Raji (cell line): ENCODE data around the gene PRCD.

Experiments
- POLR2A ChIP-seq: IDR thresholded peaks from 2 replicates; pipeline ENCODE4 v1.6.1; 2011; ENCODE audit warnings: low read depth, low read length, control low read depth; ENCODE audit not compliant: insufficient read depth

Gene PRCD, protein sequence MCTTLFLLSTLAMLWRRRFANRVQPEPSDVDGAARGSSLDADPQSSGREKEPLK

DNA sequence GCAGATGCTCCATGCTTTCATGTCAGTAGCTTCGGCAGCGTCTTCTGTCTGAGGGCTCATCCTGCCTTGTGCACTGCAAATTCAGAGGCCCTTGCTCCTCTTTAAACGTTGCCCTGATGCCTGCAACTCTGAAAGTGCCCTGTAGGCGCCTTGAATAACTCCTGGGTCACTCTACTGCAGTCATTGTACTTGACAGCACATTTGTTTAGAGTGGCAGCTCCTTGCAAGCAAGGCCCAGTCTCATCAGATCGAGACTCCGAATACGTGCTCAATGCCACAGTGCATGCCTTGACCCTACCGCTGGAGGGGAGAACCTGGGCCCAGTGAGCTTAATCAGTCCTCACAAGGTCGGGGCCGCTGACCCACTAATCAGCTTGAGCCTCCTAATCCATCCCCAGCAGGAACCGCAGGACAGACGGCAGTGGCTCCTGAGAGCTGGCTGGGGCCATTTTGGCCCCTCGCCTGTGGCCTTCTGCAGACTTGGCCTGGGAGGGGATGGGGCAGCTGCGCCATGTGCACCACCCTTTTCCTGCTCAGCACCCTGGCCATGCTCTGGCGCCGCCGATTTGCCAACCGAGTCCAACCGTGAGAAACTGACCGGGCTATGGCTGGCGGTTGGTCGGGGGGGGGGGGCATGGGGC, at the start of gene PRCD:
Gene PRCD (plus strand): TSS at position 414 of the 641 bp plus-strand sequence. CDS start 98 bp downstream, at position 512.
- TF ChIP-seq POLR2A = no peak

DNA sequence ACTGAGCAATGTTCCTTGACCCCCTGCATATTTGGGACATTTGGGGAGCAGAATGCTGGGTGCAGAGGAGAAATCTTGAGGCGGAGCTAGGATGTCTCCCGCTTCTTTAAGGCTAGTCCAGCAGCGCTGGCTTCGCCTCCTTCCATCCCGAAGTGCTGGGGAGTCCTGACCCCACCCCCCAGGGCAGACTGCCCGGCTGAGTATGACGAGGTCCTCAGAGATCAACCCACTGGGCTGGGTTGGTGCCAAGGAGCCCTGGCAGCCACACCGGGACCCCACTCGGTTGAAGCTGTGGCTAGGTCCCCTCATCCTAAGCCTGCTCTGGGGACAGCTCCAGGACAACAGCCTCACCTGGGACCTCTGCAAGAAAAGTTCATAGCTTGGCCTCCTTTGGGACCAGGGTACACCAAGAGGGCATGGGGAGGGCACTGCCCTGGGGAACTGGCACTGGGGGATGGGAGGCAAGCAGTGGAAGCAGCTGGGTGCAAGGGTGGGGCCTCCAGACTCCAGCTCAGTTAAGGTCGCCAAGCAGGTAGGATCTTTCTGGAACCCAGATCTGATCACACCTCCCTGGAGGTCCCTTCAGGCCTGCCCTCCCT, 49.6 kb upstream of the PRCD start:
- TF ChIP-seq POLR2A = peak; percentile 40; the same call in 1 of the 2 replicates

DNA sequence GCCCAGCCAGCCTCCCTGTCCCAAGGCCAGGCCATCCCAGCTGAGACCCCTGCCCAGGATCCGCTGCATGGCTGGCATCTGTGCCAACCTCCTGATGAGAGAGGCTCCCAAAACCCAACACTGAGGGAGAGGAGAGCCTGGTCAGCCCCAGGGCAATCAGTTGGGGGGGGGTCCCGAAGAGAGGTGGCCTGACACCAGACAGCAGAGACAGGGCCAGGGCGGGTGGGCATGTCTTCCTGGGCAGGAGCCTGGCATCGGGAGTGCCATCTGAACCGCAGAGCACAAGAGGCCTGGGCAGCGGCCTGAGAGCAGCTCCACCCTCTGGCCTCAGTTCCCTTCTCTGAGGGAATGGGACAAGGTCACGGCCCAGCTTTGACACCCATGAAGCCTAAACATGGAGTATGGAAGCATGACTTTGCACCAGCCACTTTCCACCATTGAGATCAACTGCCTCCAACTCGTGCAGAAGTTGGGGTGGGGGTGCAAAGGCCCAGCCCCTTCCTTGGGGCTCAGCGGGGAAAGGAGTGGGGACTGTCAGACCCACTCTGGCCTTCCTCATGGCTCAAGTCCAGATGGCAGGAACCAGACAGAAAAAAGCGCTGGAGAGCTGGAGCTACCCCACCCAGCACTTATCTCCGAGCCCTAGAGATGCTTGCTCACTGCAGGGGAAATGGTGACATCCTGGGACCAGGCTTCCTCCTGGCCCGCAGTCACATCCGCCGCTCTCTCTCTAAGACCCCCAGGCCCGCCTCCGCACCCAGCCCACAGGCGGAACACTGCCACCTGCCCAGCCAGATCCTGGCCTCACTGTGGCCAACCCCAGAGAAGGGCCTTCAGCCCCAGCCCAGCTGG, 48.3 kb upstream of the PRCD start:
- no peak for TF ChIP-seq POLR2A

DNA sequence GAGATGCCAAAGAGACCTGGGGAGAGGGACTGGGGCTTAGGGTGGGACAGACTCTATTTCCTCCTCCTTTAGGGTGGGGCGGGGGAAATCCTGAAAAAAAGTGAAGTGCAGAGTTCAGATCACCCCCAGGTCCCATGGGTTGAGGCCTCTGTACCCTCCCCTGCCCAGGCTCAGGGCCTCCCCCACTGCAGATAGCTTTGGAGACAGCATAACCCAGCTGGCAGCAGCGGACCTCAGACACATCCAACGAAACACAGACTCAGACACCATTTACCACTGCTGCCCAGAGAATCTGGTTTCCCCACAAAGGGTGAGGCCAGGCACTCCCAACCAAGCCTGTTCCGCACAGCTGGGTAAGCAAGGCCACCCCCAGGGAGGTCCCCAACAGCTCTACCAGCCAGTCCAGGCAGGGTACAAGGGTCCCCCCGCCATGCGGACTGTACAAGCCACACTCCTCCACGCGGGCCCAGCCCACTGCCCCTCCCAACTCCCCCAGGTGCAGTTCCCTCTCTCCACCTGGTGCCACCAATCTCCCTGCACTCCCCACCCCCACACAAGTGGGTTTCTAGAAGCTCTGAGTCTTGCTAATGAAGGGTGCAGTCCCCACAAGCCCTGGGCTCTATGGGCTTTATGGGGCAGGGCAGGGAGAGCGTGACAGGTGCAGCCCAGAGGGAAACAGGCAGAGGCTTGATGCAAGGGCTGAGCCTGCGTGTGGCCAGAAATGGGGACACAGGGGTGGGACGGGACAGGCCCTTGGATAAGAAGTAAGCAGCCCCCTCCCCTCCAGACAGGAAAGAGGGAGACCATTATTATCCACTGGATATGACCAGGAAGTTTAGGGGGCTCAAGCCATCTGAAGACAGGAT, 47.5 kb upstream of the PRCD start:
- TF ChIP-seq POLR2A = 0 out of 2 replicates have a peak, but pooled peaks have one; percentile 17

DNA sequence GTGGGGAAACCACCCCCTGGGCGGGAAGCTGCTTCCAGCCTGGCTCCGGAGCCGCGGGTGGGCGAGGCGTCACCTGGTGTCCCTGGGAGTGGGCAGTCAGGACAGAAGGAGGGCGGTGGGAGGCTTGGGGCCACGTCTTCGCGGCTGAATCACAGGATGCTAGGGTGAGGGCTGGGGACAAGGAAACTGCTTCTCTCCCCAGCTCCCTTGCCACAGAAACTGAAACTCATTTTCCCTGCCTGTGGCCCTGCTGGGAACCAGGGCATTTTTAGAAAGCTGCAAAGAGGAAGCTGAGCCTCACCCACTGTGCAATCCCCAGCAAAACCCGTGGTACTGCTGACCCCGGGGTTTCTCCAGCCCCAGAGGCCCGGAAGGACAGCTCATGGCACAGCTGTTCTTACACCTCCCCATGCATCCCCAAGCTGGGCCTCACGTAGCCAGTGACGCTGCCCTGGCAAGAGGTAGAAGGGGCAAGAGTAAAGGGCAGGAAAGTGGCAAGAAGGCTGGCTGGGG, 46.8 kb upstream of the PRCD start:
- peak; percentile 20; the same call in 1 of the 2 replicates for TF ChIP-seq POLR2A

DNA sequence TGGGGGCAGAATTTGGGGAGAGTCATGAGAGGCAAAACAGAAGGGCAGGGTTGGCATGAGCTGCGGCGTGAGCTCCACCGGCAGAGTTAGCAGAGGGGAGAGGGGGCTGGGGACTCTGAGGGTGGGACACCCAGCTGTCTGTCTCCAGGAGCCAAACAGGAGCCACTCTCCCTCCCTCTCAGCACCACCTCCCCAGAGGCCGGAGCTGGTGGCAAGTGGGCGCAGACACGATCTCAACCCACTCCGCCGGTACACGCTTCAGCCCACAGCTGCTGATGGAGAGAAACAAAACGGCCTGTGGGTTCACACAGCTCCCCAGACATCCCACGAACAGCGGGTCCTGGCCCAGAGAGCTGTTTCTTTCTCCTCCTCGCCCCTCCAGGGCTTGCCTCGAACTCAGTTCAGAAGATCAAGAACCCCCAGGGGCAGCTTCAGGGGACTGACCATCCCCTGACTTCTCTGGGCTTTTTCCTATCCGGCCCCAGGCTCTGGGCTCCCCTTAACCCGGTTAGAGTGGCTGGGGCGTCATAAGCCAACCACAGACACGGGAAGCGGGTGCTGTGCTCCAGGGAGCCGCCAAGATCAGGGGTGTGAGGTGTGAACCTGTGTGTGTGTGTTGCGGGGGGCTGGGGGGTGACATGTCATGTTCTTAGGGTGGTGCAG, 46.2 kb upstream of the PRCD start:
- TF ChIP-seq POLR2A = no peak

DNA sequence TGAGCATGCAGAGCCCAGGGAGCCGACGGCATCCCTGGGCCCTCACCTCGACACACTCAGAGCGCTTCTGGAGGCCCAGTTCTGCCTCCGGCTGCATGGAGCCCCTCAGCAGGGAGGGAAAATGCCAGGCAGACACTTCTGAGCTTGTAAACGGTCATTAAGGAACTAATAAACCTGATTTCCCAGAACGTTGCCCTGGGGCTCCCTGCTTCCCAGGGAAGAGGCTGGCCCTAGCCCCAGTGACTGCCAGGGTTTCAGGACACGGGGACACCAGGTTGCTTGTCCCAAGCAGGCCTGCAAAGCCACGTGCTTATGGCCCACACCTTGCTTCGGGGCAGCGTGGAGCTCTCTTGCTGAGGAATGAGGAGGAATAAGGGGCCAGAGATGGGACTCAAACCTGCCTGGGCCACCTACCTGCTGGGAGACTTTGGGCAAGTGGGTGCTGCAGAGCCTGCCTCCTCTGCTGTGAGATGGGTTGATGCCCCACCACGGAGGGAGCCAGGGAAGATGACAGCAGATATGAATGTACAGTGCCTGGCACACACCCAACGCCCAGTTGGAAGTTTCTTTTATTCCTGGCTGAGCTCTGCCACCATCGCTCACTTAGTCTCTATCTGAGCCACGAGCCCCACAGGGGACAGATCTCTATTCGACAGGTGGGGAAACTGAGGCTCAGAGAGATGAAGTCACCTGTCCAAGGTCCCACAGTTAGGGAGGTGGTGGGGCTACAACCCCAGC, 44.0 kb upstream of the PRCD start:
- TF ChIP-seq POLR2A = 0 out of 2 replicates have a peak, but pooled peaks have one; percentile 17

DNA sequence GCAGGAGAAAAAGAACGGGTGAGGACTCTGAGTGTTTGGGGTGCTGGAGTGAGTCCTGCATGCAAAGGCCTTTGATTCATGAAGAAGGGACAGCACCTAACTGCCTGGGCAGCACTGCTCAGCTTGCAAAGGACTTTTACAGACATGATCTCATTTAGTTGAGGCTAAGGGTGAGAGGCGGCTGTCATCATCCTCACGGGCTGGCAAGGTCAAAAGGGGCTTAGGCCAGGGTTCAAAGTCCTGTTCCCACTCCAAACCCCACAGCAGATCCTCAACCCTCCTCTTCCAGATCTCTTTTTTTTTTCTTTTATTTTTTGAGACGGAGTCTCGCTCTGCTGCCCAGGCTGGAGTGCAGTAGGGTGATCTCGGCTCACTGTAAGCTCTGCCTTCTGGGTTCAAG, 43.4 kb upstream of the PRCD start:
- no peak for TF ChIP-seq POLR2A

DNA sequence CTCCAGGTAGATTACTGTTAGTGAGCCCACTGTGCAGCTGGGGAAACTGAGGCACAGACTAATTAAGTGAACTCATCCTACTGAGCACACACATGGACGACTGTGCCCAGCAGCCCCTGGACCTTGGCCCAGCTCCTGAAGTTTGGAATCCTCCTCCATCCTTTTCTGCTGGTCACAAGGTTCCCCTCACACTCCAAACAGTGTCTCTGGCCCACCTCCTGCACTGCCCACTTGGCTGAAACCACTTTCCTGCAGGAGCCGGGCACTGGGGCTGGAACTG, 42.2 kb upstream of the PRCD start:
- no peak; the same call in 1 of the 2 replicates for TF ChIP-seq POLR2A

DNA sequence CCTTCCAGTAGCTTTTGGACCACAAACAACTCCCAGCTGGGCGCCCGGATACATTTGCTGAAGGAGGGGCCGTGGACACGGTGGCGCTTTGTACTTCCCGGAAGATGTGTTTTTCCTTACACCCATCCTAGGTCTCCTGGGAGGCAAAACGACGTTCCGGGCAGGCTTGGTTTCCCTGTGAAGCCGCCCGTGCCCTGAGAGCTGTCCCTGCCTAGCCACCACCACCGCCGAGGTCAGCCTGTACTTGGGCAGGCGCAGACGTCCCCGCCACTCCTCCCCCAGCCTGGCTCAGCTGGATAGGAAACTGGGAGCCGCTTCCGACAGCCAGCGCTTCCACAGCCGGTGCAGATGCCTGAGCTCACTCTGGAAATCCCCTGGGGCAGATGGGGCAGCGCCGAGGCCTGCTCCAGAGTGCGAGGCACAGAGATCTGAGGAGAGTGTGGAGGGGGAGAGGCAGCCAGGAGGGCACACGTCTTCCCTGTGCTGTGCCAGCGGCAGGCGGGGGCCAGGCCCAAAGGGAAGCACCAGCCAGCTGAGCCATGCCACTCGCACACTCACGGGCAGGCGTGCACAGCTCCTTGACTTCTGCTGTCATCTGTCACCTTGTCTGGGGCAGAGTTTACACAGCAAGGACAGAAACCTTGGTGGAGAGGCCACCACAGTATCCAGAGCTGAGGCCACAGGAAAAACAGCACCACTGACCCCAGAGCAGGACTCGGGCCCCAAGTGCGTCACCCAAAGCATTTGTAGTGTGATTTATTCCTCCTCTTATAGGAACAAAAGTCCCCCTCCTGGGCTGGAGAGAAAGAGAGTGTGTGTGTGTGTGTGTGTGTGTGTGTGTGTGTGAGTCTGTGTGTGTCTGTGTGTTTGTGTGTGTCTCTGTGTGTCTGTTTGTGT, 41.6 kb upstream of the PRCD start:
- no peak for TF ChIP-seq POLR2A

DNA sequence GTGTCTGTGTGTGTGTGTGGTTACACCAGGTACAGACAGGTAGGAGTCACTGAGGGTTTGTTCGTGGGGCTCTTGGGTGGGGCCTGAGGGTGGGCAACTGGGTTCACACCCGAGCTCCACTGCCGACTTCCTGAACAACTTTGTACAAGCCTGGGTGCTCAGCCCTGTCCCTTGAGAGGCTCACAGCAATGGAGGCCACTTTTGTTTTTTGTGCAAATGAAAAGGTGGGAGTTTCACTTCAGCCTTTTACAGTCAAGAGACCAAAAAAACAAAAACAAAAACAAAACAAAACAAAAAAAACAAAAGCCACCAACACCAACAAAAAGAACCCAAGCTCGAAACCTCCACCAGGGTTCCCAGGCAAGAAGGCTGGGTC, 41.0 kb upstream of the PRCD start:
- TF ChIP-seq POLR2A = no peak

DNA sequence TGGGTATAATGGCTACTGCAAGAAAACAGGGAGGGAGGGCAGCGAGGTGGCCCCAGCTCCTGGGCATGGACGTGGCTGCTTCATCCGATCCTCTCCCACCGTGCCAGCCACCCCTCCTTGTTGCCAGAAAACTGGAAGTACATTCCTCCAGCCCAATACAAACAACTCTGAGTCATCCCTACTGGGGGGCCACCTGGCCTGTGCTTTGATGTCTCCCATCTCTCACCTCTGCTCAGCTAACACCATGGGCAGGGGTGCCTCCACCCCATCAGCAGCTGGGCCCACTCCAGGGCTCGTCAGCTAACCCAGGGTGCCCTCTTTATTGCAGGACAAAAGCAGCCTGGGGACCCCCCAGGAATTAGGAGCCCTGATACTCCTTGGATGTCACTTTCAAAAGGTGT, 40.6 kb upstream of the PRCD start:
- TF ChIP-seq POLR2A = no peak
